Hepatocyte (in vitro differentiated cells): ENCODE data around the gene AUTS2. TPM values are rescaled to one million over a fixed set of nuclear protein-coding genes. Genes with fewer than 3 reads are reported as not detected.

Experiments
- DNase-seq: peaks from one replicate; pipeline ENCODE4 v3.0.0-alpha.2; 2016; ENCODE audit warnings: low spot score
- H2AFZ ChIP-seq: fragments of 200-600 bp; sonication (generic); 2 replicates; pipeline ENCODE4 v1.6.0; 2016; ENCODE audit warnings: antibody characterized with exemption, mild to moderate bottlenecking
- H3K27ac ChIP-seq: fragments of 200-600 bp; sonication (generic); 2 replicates; pipeline ENCODE4 v1.5.1; 2016; ENCODE audit warnings: mild to moderate bottlenecking
- H3K27me3 ChIP-seq: fragments of 200-600 bp; sonication (generic); 2 replicates; pipeline ENCODE4 v1.6.1; 2016
- H3K36me3 ChIP-seq: fragments of 200-600 bp; sonication (generic); replicated peaks from 2 replicates; pipeline ENCODE4 v1.5.1; 2016; ENCODE audit warnings: low read depth; ENCODE audit not compliant: insufficient read depth
- H3K4me1 ChIP-seq: fragments of 200-600 bp; sonication (generic); 2 replicates; pipeline ENCODE4 v1.5.1; 2016; ENCODE audit warnings: mild to moderate bottlenecking, moderate library complexity; ENCODE audit not compliant: insufficient read depth
- H3K4me2 ChIP-seq: fragments of 200-600 bp; sonication (generic); 2 replicates; pipeline ENCODE4 v1.6.0; 2016
- H3K4me3 ChIP-seq: fragments of 200-600 bp; sonication (generic); 2 replicates; pipeline ENCODE4 v1.5.1; 2016; ENCODE audit warnings: mild to moderate bottlenecking
- H3K79me2 ChIP-seq: fragments of 200-600 bp; sonication (generic); 2 replicates; pipeline ENCODE4 v1.6.0; 2017; ENCODE audit warnings: mild to moderate bottlenecking
- H3K9me2 ChIP-seq: fragments of 200-600 bp; sonication (generic); replicated peaks from 2 replicates; pipeline ENCODE4 v1.6.0; 2017; ENCODE audit warnings: mild to moderate bottlenecking; ENCODE audit not compliant: insufficient read depth
- H3K9me3 ChIP-seq: fragments of 200-600 bp; sonication (generic); 2 replicates; pipeline ENCODE4 v1.5.1; 2016; ENCODE audit warnings: low read depth, mild to moderate bottlenecking
- H4K20me1 ChIP-seq: fragments of 200-600 bp; sonication (generic); 2 replicates; pipeline ENCODE4 v1.6.0; 2016; ENCODE audit warnings: mild to moderate bottlenecking; ENCODE audit not compliant: insufficient read depth, poor library complexity, severe bottlenecking
- CTCF ChIP-seq: fragments of 200-600 bp; sonication (generic); IDR thresholded peaks from 2 replicates; pipeline ENCODE4 v1.5.1; 2016; ENCODE audit warnings: antibody characterized with exemption, mild to moderate bottlenecking; ENCODE audit not compliant: poor library complexity
- EZH2 ChIP-seq: fragments of 200-600 bp; sonication (generic); IDR thresholded peaks from 2 replicates; pipeline ENCODE4 v1.6.1; 2016; ENCODE audit warnings: antibody characterized with exemption, mild to moderate bottlenecking, borderline replicate concordance
- EZH2phosphoT487 ChIP-seq: fragments of 200-600 bp; sonication (generic); IDR thresholded peaks from one replicate; pipeline ENCODE4 v1.6.1; 2018; ENCODE audit warnings: antibody characterized with exemption, mild to moderate bottlenecking, low read depth, moderate library complexity; ENCODE audit not compliant: unreplicated experiment, severe bottlenecking
- WGBS: methylation state at CpG from one replicate; pipeline ENCODE4 v1.1.6; 2016; ENCODE audit warnings: low lambda C conversion rate; ENCODE audit errors: missing lambda C conversion rate; 5-methylcytosine and 5-hydroxymethylcytosine counted together
- polyA plus RNA-seq: library from polyadenylated mRNA; unstranded; fragments of >200 nt; fragmentation: Nextera tagmentation; extraction: Ambion mirVana; gene quantifications from 2 replicates; pipeline ENCODE4 v1.2.1, GENCODE V29; 2016
- total RNA-seq: library from RNA; depleted of rRNA; stranded (reverse); fragments of >200 nt; gene quantifications from 2 replicates; pipeline ENCODE4 v1.2.3, GENCODE V29; 2014

The AUTS2 gene
- total and polyA plus RNA-seq, 2 experiments from 2014 or later, result 34.4 to 40.9 TPM

- Histone ChIP-seq H3K9me3 (no peaks in the 10 kb centered on the region), H4K20me1 (no peaks in the 10 kb centered on the region), H3K79me2 (no peaks in the 10 kb centered on the region), H3K4me1 (no peaks in the 10 kb centered on the region), H3K27ac (no peak overlapping the region), H3K36me3 (no peaks in the 10 kb centered on the region), H3K4me2 (no peak overlapping the region), H3K9me2 (no peaks in the 10 kb centered on the region), H2AFZ (no peak overlapping the region), H3K4me3 (no peak overlapping the region), H3K27me3 (no peaks in the 10 kb centered on the region)
- DNase-seq, result no peak
- WGBS, result 90% methylated on average over 6 of the region's 6 CpGs
- no peak for TF ChIP-seq EZH2
- no peak for TF ChIP-seq CTCF
- TF ChIP-seq EZH2phosphoT487, result no peak
Observed at GRCh38 chr7:70301673-70302185, 703.5 kb downstream of the AUTS2 start.

GRCh38 chr7:70303309-70303708 lies 705.0 kb downstream of the AUTS2 start:
- Histone ChIP-seq H3K27me3 (no peaks in the 10 kb centered on the region), H3K4me3 (no peak overlapping the region), H3K4me2 (no peak overlapping the region), H4K20me1 (no peaks in the 10 kb centered on the region), H2AFZ (no peak overlapping the region), H3K4me1 (peaks cover 11% of the 10 kb centered on the region), H3K79me2 (no peaks in the 10 kb centered on the region), H3K36me3 (no peaks in the 10 kb centered on the region), H3K9me3 (no peaks in the 10 kb centered on the region), H3K27ac (no peak overlapping the region), H3K9me2 (no peaks in the 10 kb centered on the region)
- WGBS, result 100% methylated on average over 7 of the region's 7 CpGs
- TF ChIP-seq EZH2 (no peak), CTCF (no peak), EZH2phosphoT487 (no peak)
- DNase-seq, result no peak

DNA sequence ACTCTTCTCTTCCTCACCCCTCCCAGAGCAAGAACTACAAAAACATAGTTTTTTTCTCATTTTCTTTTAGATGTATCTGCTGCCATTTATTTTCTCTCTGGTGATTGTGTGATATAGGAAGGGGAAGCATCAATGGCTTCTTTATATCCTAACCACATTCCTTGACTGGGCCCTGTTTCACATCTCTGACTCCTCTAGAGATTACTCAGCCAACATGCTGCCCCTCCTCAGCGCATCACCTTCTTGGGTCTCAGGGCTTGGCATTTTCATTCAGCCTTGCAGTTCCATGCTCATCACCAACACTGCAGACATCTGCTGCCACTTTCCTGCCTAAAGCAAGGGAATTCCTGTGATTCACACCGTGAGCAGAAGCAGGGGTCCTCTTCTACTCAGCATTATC lies 705.5 kb downstream of the AUTS2 start:
- no peaks in the 10 kb centered on the region for H3K9me3 ChIP-seq
- TF ChIP-seq CTCF, result no peak
- TF ChIP-seq EZH2phosphoT487, result no peak
- TF ChIP-seq EZH2, result no peak

More for the DNA sequence above, 705.5 kb downstream of the AUTS2 start:
- 90% methylated on average over 2 of the region's 2 CpGs for WGBS
- H2AFZ ChIP-seq, result no peak overlapping the region
- no peak overlapping the region for H3K4me3 ChIP-seq
- DNase-seq, result no peak
- no peaks in the 10 kb centered on the region for H3K36me3 ChIP-seq
- no peaks in the 10 kb centered on the region for H3K27me3 ChIP-seq
- H4K20me1 ChIP-seq, result no peaks in the 10 kb centered on the region
- H3K27ac ChIP-seq, result no peak overlapping the region
- no peaks in the 10 kb centered on the region for H3K79me2 ChIP-seq
- H3K9me2 ChIP-seq, result no peaks in the 10 kb centered on the region
- H3K4me1 ChIP-seq, result peaks cover 11% of the 10 kb centered on the region
- no peak overlapping the region for H3K4me2 ChIP-seq
